ELR (cell line): ENCODE results near the gene NUDCD3.

Experiments used
- DNase-seq: peaks from one replicate; pipeline ENCODE4 v3.0.0-alpha.2; 2015; ENCODE audit warnings: low read depth

Gene NUDCD3

DNA sequence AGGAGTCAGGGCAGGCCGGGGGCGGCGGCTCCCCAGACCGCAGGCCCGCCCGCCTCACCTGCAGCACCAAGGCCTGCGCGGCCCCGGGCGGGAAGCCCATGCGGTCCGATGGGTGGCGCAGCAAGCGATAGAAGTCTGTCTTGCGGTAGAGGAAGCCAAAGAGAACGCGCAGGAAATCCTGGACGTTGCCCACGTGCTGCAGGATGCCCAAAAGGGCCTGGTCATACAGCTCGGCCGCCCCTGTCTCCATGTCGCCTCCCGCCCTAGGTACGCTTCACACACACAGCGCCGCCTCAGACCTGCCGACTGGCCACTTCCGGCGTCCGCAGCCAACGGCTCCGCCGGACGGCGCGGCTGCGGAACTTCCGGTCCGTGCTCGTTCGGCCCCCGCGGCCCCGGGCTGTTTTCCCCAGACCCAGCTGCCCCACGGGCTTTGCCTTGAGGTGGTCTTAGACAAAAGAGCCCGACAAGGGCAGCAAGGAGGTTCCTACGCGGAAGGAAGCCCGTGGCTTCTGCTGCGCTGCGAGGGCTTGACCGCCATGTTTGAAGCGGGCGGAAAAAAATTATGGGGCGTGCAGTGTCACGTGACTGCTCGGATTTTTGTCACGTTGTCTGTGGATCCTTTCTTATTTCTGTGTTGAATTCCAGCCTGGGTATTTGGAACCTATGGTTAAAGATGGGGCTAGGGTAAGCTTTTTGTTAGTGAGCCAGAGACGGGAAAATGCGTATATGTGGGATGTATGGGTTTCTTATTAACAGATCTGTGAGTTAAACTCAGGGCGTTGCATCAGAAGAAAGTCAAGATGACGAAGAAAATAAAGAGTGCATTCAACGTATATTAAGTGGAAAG, at the start of gene NUDCD3:
NUDCD3 (minus strand) TSS at position 308 of the 850 bp plus-strand sequence; CDS start at position 250, 58 bp downstream.
- peak; percentile 89 for DNase-seq

DNA sequence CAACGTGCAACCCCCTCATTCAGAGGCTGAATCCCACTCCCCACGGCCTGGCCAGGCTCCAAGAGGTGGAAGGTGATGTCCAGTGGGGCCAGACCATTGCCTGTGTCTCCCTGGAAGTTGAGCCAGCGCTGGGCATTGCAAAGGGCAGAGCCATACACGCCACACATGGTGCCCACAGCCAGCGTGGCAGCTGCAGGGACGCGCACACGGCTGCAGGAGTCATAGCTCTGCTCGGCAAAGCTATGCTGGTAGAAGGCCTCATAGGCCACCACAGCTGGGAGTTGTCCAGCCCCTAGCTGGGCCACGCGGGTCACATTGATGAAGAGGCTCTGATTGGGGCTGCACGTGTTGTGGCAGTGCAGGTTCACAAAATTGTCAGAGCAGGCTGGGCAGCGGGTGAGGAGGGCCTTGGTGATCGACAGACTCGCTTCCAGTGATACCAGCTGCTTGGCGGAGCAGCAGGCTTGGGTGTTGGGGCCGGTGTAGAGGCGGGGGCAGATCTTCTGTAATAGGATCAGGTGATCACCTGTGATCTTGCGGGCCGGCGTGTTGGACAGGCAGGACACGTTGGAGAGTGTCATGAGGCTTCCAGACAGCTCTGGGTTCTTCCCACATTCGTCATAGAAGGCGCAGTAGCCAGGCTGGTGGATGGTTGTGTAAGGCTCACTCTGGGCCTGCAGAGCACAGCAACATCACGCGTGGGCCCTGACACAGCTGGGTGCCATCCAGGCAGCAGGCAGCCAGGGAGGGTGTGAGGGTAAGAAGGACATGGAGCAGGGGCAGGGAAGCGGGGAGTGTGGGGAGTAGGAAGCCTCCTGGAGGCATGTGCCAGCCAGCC, 49.4 kb upstream of the NUDCD3 start:
- DNase-seq: no peak

DNA sequence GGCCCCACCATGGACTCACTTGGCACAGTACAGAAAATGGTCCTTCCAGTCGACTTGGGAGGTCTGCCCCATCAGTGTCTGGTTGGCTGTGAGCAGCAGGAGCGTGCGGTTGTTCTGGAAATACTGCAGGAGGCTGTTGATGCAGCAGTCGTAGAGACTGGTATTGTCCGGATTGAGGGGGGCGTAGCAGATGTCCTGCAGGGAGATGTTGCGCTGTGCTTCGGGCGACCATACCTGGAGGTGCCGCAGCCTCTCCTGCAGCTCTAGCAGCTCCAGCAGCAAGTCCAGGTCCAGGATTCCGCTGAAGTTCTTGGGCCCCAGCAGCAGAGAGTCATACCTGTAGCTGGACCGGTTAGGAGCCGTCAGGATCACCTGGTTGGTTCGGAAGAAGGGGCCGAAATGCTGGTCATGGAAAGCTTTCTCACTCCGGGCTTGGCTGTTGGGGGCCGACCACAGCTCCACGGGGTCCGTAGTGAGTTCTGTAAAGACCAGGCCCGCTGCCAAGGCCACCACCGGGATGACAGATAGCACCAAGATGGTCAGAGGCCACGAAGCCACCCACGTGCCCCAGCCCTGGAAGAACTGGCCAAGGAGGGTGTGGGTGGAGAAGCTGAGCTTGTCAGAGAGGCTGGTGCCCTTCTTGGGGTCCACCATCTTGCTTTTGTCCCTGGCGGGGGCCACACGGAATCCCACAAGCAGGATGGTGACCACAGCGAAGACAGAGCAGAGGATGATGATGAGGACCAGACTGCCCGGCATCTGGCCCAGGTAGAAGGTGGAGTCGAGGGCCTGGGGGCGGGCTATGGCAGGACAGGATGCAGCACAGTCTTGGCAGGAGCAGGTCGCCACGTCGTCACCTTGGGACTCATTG, 48.6 kb upstream of the NUDCD3 start:
- no peak for DNase-seq

DNA sequence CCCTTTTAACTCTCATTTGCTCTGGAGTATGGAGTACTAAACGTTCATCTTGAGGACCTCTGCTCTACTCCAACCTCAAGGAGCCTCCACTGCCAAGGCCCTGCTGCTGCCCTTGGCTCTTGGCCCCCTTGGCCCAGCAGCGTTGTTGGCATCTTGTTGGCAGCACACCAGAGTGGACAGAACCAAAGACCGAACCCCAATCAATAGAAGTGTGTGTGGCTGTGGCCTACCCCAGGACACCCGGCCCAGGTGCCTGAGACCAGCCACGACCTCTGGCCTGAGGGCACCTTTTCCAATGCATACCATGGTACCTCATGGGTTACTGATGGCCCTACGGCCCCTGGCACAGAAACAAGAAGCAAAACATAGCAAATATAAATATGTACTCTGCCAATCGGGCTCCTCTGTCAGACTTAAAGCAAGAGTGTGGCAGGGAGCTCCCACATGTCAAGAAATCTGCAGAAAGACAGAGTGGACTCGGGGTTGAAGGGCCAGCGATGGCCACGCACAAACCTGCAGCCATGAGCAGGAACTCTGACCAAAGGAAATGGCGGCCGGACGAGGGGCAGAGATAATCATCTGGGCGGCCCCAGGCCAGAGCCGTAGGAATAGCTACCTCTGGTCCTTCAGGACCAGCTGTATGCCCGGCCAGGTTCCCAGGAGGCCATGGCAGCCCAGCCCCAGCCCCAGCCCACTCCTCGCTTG, 47.8 kb upstream of the NUDCD3 start:
- no peak for DNase-seq

DNA sequence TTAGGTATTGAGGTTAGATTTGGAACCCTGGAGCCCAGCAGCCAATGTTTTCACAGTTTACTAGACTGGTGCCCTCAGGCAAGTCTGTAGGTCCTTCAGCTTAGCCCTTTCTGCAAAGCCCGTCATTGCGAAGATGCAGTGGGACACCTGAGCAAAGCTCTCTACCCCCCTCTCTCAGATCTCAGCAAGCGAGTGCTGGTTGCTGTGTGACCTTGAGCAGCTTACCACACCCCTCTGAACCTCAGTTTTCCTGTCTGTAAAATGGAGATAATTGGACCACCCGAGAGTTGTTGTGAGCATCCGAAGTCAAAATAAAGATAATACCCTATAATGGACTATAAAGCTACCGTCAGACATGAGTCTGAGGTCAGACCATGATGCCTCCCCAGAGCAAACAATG, 47.0 kb upstream of the NUDCD3 start:
- no peak for DNase-seq

DNA sequence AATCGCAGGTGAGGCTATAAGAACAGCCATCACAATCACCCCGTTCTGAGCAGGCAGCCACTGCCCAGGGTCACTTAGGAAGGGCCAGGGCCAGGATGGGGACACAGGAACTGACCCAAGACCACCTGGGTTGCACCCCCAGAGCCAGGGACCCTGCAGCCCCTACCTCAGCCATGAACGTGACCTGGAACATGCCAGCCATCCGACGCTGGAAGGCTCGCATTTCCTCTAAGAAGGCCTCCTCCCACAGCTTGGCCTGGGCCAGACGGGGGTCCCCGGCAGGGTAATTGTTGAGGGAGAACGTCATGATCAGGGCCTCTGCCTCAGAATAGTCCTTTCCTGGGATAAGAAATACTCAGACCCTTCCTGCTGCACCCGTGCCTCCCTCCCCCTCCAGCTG, 45.6 kb upstream of the NUDCD3 start:
- no peak for DNase-seq

DNA sequence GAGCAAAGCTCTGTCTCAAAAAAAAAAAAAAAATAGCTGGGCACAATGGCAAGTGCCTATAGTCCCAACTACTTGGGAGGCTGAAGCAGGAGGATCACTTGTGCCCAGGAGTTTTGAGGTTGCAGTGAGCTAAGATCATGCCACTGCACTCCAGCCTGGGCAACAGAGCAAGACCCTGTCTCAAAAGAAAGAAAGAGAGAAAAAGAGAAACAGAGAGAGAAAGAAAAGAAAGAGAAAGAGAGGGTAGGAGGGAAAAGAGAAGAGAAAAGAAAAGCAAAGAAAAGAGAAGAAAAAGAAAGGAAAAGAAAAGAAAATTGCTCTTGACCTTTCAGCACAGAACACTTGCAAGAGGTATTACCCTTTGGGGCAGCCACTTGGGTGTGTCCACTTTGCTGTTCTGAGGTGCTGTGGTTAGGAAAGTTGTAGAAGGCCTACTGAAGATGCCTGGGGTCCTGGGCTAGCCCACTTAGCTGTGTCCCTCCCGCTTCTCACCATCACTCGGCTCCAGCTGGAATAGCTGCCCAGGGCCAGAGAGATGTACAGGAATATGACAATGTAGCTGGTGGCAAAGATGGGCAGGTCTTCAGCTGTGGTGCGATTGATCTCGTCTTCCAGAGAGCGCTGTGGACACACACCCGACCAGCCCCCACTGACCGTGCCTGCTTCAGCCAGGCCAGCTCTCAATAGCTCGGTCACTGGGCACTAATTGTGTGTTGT, 45.0 kb upstream of the NUDCD3 start:
- DNase-seq: no peak

DNA sequence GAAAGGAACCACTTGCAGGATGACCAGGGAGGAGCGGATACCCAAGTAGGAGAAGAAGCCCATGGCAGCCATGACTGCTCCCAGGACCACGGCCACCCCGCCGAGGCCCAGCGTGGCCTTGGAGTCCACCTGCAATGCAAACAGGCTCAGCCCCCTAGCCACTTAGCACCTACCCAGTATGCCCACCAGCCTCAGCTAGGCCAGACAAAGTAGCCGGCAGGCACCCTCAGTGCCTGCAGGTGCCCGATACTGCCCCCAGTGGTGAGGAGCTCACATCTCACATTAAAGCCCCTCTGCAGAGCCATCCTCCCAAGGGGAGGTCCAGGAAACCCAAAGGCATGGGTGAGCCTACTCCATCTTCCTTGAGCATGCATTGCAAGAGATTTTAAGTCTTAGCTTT, 44.0 kb upstream of the NUDCD3 start:
- peak; percentile 69 for DNase-seq

DNA sequence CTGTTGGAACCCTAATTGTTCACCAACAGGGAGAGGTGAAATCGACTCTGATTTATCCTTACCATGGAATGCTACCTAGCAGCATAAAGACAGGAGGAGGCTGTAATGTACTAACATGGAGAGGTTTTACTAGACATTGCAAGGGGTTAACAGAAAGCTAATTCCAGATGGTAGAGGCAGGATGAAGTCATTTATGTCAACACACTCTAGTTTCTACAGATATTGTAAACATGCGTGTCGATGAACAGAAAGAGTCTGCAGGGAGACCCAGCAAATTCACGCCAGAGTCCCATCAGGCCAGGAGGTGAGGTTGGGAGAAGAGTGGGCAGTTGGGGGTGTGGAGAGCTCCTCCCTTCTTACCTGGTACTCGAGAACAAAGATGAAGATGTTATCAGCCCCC, 43.6 kb upstream of the NUDCD3 start:
- DNase-seq: no peak

DNA sequence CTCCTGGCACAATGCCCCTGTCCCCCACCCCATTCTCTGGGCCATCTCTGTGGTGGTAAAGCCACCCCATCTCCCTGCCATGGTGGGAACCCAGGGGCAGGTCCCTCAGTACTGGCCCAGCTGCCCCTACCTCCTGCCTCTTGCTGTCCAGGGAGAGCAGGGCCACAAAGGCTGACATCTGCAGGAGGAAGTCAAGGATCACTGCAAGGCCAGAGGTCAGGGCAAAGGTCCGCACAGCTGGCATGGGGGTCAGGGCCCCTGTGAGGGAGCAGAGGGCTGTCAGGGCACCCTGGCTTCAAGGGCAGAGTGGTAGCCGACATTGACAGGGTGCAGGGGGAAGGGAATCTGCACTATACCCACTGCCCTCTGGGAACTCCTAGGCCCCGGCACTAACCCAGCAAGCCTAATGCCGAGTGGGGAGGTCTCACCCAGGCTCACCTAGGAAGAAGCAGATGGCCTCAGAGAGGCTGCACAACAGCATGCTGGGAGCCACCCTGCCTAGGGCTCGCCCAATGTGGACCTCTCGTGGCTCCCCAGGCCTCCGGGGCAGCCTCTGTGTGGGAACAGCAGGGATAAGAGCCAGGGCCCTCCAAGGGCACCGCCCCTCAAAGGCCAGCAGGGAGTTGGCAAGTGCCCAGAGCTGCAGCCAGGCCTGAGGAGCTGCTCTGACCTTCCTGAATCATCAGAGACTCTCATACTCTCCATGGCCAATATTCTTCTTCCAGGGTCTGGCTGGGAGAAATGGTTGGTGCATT, 43.0 kb upstream of the NUDCD3 start:
- DNase-seq: peak; percentile 30

DNA sequence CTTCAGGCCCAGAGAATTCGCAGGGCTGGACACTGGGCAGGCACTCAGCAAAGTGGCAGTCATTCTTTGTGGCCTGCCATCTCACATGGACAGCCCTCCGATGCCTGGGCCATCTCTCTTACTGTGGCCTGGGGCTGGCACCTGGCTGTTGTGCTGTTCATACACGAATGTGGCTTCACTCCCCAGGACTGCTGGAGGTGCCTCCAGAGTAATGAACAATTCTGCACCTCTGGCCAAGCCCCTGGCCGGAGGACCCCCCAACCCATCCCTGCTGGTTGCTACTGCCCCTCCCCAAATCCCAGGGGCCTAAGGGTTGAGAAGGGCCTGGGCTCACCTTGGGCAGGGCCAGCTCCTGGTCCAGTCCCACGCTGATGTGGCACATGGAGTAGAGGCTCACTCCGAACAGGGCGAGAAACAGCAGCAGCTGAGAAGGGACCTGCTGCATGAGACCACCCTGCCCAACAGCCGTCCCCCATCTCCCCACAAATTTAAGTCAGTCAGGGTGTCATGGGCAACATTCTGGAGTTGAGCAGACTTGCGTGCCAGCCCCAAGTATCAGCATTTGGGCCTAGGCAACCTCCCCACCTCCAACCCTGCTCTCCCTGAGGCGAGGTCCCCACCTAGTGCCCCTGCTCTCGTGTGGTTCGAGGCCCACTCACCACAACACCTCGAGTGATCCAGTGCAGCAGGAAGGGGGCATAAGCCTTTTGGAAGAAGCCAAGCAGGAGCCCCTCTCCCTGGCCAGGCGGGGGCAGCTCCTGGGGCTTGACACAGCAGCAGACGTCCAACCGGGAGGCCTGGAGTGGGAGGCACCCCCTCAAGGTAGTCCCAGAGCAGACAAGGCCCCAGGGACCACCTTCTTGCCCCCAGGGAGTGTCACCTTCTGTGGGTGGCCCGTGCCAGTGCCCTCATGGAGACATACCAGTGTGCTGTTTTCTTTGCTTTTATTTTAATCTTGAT, 41.2 kb upstream of the NUDCD3 start:
- DNase-seq: no peak

DNA sequence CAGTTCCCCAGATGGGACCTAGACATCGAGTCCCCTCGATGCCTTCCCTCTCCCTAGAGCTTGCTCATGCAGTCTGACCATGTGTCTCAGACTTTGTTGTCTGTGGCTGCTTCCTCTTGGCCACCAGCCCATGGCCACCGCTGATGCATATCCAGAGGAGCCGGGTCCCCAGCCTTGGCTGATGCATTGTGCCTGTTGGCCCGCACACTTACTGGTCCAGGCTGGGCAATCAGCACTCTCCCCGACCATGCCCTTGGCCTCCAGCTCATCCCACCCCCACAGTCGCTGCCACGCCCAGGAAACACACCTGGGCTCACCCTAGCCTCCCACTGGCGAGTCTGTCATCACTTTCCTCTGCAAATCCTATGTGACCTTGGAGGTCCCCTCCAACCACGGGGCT, 40.5 kb upstream of the NUDCD3 start:
- DNase-seq: no peak

DNA sequence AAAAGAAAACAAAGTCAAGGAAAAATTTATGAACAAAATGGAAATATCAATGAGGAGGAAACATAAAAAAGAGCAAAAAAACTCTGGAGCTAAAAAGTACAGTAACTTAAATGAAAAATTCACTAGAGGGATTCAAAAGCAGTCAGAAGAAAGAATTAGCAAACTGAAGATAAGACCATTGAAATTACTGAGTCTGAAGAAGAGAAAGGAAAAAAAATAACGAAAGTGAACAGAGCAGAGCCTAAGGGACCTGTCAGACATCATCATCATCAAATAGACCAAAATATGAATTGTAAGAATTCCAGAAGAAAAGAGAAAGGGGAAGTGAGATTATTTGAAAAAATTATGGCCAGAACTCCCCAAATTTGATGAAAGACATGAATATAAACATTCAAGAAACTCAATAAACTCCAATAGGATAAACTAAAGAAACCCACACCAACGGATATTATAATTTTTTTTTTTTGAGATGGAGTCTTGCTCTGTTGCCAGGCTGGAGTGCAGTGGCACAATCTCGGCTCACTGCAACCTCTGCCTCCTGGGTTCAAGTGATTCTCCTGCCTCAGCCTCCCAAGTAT, 34.4 kb upstream of the NUDCD3 start:
- DNase-seq: no peak

DNA sequence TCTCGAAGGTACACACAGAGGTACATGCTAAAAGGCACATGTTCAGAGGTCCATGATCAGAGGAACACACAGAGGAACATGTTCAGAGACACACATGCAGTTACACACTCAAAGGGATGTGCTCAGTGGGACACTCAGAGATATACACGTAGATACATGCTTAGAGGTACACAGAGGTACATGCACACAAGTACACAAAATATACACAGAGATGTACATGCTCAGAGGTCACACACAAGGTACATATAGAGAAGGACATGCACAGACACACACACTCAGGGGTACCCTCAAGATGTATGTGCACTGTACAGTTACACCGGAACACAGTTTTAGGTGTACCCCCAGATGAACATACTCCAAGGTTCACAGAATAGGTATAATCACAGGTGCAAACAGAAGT, 31.9 kb upstream of the NUDCD3 start:
- DNase-seq: no peak

DNA sequence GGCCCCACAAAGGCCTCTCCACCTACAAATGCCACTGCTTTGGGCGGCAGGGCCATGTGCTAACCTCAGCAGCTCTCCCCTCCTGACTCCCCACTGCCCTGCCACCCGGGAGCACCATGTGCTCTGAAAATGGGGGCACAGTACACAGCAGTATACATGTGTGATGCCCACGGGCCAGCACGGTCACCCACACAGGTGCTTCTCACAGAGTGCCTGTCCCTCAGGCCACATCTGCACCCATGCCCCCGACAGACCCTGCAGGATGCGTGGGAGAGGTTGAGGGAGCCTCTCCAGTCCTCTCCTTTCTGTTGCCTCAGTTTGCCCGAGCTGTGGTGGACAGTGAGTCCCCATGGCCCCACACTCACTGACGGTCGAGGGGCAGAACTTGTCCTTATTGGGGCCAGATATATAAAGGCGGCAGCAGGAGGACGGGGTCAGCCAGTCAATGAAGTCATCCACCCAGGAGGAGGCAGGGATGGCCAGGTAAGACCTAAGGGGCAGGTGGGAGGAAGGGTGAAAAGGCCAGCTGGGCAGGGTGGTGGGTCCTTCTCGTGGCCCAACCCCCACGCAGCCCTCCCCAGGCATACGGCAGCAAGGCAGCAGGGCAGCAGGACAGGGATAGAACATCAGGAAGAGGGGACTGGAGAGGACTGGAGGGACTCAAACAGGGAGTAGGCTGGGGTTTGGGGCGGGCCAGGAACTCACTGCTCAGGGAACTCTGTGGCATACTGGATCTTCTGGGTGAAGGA, 31.1 kb upstream of the NUDCD3 start:
- no peak for DNase-seq

DNA sequence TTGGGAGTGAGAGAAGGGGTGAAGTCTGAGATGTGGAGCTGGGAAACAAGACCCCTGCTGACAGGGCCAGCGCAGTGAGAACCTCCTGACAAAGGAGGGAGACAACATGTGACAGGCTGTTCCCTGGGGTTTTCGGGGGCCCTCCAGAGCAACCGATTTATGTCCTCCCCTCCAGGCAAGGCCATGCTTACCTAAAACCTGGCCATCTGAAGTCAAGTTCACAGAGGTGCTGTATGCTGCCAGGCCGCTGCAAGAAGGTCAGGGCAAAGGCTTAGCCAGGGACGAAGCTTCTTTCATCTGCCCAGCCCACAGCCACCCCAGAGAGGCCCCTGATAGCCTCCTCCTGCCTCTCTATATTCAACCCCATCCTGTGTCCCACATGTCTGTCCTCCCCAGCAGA, 30.1 kb upstream of the NUDCD3 start:
- no peak for DNase-seq

DNA sequence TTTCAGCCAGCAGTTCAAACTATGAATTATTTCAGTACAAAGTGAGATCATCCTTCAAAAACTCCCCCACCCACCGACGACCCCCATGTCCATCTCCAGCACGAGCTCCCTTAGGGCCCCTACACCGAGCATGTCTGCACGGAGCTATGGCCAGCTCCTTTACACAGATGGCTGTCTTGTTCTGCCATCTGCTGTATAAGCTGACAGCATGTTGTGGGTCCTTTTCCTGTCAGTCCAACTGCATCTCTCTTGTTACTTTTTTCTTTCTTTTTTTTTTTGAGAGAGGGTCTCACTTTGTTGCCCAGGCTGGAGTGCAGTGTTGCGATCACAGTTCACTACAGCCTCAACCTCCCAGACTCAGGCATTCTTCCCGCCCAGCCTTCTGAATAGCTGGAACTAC, 29.1 kb upstream of the NUDCD3 start:
- DNase-seq: no peak

DNA sequence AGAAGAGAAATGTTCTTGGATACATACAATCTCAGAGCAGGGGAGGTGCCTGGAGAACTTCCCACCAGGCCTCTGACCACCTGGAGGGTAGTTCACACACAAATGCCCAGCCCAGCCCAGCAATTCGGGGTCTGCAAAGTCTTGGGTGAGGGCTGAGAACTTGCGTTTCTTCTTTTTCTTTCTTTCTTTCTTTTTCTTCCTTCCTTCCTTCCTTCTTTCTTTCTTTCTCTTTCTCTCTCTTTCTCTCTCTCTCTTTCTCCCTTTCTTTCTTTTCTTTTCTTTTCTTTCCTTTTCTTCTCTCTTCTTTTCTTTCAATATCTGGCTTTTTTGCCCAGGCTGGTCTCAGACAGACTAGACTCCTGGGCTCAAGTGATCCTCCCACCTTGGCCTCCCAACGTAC, 28.3 kb upstream of the NUDCD3 start:
- DNase-seq: no peak
